Measurements from ENCODE around the gene TLE3.

DNA sequence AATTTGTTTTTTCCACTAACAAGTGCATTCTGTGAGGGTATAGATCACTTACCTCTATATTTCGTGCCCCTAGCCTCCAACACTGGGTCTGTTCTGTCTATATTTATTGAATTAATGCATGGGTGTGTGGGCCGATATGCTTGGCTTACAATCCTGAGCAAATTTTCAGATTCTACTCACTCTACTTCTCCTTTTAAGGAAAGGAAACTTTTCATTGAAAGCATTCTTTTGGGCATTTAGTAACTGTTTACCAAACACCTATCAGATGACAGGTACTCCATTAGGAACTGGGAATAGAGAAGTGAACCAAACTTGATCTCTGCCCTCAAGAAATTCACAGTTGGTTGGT lies 60.5 kb downstream of the TLE3 start:
- TF ChIP-seq, protein P1, sequence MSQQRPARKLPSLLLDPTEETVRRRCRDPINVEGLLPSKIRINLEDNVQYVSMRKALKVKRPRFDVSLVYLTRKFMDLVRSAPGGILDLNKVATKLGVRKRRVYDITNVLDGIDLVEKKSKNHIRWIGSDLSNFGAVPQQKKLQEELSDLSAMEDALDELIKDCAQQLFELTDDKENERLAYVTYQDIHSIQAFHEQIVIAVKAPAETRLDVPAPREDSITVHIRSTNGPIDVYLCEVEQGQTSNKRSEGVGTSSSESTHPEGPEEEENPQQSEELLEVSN (IDR thresholded peaks at IDR 0.05; ENCODE audit: borderline replicate concordance, low read depth): no peak
- TF ChIP-seq, protein P2, sequence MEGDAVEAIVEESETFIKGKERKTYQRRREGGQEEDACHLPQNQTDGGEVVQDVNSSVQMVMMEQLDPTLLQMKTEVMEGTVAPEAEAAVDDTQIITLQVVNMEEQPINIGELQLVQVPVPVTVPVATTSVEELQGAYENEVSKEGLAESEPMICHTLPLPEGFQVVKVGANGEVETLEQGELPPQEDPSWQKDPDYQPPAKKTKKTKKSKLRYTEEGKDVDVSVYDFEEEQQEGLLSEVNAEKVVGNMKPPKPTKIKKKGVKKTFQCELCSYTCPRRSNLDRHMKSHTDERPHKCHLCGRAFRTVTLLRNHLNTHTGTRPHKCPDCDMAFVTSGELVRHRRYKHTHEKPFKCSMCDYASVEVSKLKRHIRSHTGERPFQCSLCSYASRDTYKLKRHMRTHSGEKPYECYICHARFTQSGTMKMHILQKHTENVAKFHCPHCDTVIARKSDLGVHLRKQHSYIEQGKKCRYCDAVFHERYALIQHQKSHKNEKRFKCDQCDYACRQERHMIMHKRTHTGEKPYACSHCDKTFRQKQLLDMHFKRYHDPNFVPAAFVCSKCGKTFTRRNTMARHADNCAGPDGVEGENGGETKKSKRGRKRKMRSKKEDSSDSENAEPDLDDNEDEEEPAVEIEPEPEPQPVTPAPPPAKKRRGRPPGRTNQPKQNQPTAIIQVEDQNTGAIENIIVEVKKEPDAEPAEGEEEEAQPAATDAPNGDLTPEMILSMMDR (IDR thresholded peaks at IDR 0.05): no peak
- TF ChIP-seq EHF (CRISPR knock-in tag; IDR thresholded peaks at IDR 0.05) (no peak), POLR2A (IDR thresholded peaks at IDR 0.05; ENCODE audit: low read length) (no peak), EP300 (IDR thresholded peaks at IDR 0.05) (no peak), CBX8 (IDR thresholded peaks at IDR 0.05) (no peak), PBX3 (IDR thresholded peaks at IDR 0.05) (no peak), KDM5A (IDR thresholded peaks at IDR 0.05) (no peak)

All from A549 (cell line).